ENCODE measurements around the gene SLC29A2. TPM values are rescaled to one million over a fixed set of nuclear protein-coding genes. Genes with fewer than 3 reads are reported as not detected.

Gene SLC29A2
- total and polyA plus RNA-seq, 2 donors (not counting 1 experiment from before 2014, with no cell fraction given): 16.2 to 18.5 TPM

- peaks cover 35 to 46% of the 10 kb centered on the region in 2 donors for H3K4me1 ChIP-seq (ENCODE audit: control insufficient read depth in 2 of 2, insufficient read depth in 2 of 2, low read length in 2 of 2)
- ChIA-PET CTCF (interaction anchor here (2.0 kb wide), 1 partner anchor 28 kb away, joined by 6 read pairs; no protein-coding TSS in a partner anchor), POLR2A (interaction anchor here (0.6 to 0.8 kb wide), 5 partner anchors 29 to 441 kb away, joined by 3 to 7 read pairs (median 4); no protein-coding TSS in a partner anchor)
- TF ChIP-seq CTCF (IDR thresholded peaks at IDR 0.05) (no peak), EZH2 (IDR thresholded peaks at IDR 0.05; ENCODE audit: borderline replicate concordance, insufficient read depth, low read depth, low read length, poor library complexity, severe bottlenecking) (no peak)
- no peaks in the 10 kb centered on the region for H3K27me3 ChIP-seq (replicated peaks in 1 of 4; ENCODE audit: control extremely low read depth in 1 of 4, control insufficient read depth in 3 of 4, insufficient read depth in 4 of 4, low read length in 3 of 4)
- Mint-ChIP-seq H3K4me3 (peak overlapping the region; percentile 54), H3K4me1 (peaks cover 53% of the 10 kb centered on the region), H3K27me3 (no peaks in the 10 kb centered on the region), H3K9me3 (ENCODE audit: insufficient read depth) (no peaks in the 10 kb centered on the region), H3K27ac (peak overlapping the region; percentile 75)
- no peaks in the 10 kb centered on the region for H3K9me3 ChIP-seq (ENCODE audit: control extremely low read depth in 1 of 3, control insufficient read depth in 2 of 3, insufficient read depth in 1 of 3, low read length in 2 of 3)
- H3K27ac ChIP-seq (ENCODE audit: low read length in 2 of 2): no peak overlapping the region
- no peaks in the 10 kb centered on the region for H3K79me2 ChIP-seq (ENCODE audit: control insufficient read depth, insufficient read depth, low read length)
- peak overlapping the region; percentile 77 for H3K4me2 ChIP-seq (replicated peaks; ENCODE audit: low read depth, low read length, poor library complexity, severe bottlenecking)
- H3K4me3 ChIP-seq (ENCODE audit: control extremely low read depth in 1 of 5, extremely low read depth in 1 of 5, insufficient read depth in 1 of 5, low read depth in 2 of 5, low read length in 4 of 5): no peak overlapping the region
- H2AFZ ChIP-seq (ENCODE audit: insufficient read depth, low read depth, low read length, poor library complexity, severe bottlenecking): peak overlapping the region; percentile 50
- no peaks in the 10 kb centered on the region for H4K20me1 ChIP-seq (ENCODE audit: control insufficient read depth, insufficient read depth, low read length, poor library complexity, severe bottlenecking)
- no peaks in the 10 kb centered on the region for H3K36me3 ChIP-seq (replicated peaks in 1 of 2; ENCODE audit: control extremely low read depth in 1 of 2, control insufficient read depth in 1 of 2, extremely low read depth in 1 of 2, insufficient read depth in 2 of 2, low read length in 1 of 2)
- intact Hi-C loops (cut with micrococcal nuclease): no loop called here
- DNase-seq (no peak), ATAC-seq (ENCODE audit: low read depth) (no peak)
- WGBS (ENCODE audit: insufficient coverage): 92% methylated on average over 52 of the region's 52 CpGs
- H3K9ac ChIP-seq (ENCODE audit: low read length): no peak overlapping the region
Measured at GRCh38 chr11:66315921-66316811, 55.4 kb downstream of the SLC29A2 start.

GRCh38 chr11:66315498-66315885 is 56.1 kb downstream of the SLC29A2 start:
- Mint-ChIP-seq H3K4me3 (peak overlapping the region; percentile 54), H3K9me3 (ENCODE audit: insufficient read depth) (no peaks in the 10 kb centered on the region), H3K27ac (peak overlapping the region; percentile 75), H3K27me3 (no peaks in the 10 kb centered on the region), H3K4me1 (peaks cover 53% of the 10 kb centered on the region)
- Histone ChIP-seq H4K20me1 (ENCODE audit: control insufficient read depth, insufficient read depth, low read length, poor library complexity, severe bottlenecking) (no peaks in the 10 kb centered on the region), H2AFZ (ENCODE audit: insufficient read depth, low read depth, low read length, poor library complexity, severe bottlenecking) (no peak overlapping the region), H3K4me2 (replicated peaks; ENCODE audit: low read depth, low read length, poor library complexity, severe bottlenecking) (no peak overlapping the region), H3K36me3 (replicated peaks in 1 of 2; ENCODE audit: control extremely low read depth in 1 of 2, control insufficient read depth in 1 of 2, extremely low read depth in 1 of 2, insufficient read depth in 2 of 2, low read length in 1 of 2) (no peaks in the 10 kb centered on the region), H3K27me3 (replicated peaks in 1 of 4; ENCODE audit: control extremely low read depth in 1 of 4, control insufficient read depth in 3 of 4, insufficient read depth in 4 of 4, low read length in 3 of 4) (no peaks in the 10 kb centered on the region), H3K79me2 (ENCODE audit: control insufficient read depth, insufficient read depth, low read length) (no peaks in the 10 kb centered on the region), H3K9me3 (ENCODE audit: control extremely low read depth in 1 of 3, control insufficient read depth in 2 of 3, insufficient read depth in 1 of 3, low read length in 2 of 3) (no peaks in the 10 kb centered on the region), H3K4me3 (ENCODE audit: control extremely low read depth in 1 of 5, extremely low read depth in 1 of 5, insufficient read depth in 1 of 5, low read depth in 2 of 5, low read length in 4 of 5) (no peak overlapping the region), H3K9ac (ENCODE audit: low read length) (no peak overlapping the region), H3K4me1 (ENCODE audit: control insufficient read depth in 2 of 2, insufficient read depth in 2 of 2, low read length in 2 of 2) (peaks cover 35 to 46% of the 10 kb centered on the region in 2 donors), H3K27ac (ENCODE audit: low read length in 2 of 2) (no peak overlapping the region)
- no peak for ATAC-seq (ENCODE audit: low read depth)
- DNase-seq: no peak
- intact Hi-C loops (cut with micrococcal nuclease): no loop called here
- TF ChIP-seq EZH2 (IDR thresholded peaks at IDR 0.05; ENCODE audit: borderline replicate concordance, insufficient read depth, low read depth, low read length, poor library complexity, severe bottlenecking): no peak
- no peak for TF ChIP-seq CTCF (IDR thresholded peaks at IDR 0.05)
- POLR2A ChIA-PET: no interaction called here
- 95% methylated on average over 14 of the region's 14 CpGs for WGBS (ENCODE audit: insufficient coverage)
- CTCF ChIA-PET: no interaction called here

Measured in B cell (primary cell).